LHCN-M2 (cell line): Measurements from ENCODE around the gene ARHGAP6. TPM values are rescaled to one million over a fixed set of nuclear protein-coding genes. Genes with fewer than 3 reads are reported as not detected.

Experiments used
- DNase-seq: peaks from one replicate; pipeline ENCODE4 v3.0.0-alpha.2; 2012; ENCODE audit warnings: low read depth
- total RNA-seq: library from RNA; depleted of rRNA; stranded (reverse); fragments of >200 nt; gene quantifications from 2 replicates; pipeline ENCODE4 v1.2.3, GENCODE V29; 2014

Gene ARHGAP6
- total RNA-seq, 1 experiment from 2014 or later = 5.2 TPM

GRCh38 chrX:11426712-11427452 lies 238.8 kb downstream of the ARHGAP6 start:
- DNase-seq = peak; percentile 40

- DNase-seq = no peak
These were observed 240.6 kb downstream of the ARHGAP6 start for GRCh38 chrX:11424903-11425674.

GRCh38 chrX:11423949-11424348 lies 241.8 kb downstream of the ARHGAP6 start:
- DNase-seq = no peak

GRCh38 chrX:11423362-11423818 lies 242.3 kb downstream of the ARHGAP6 start:
- DNase-seq = peak; percentile 88

- peak; percentile 22 for DNase-seq
These were observed 243.2 kb downstream of the ARHGAP6 start for GRCh38 chrX:11422525-11422857.

- DNase-seq = no peak
These were observed 243.8 kb downstream of the ARHGAP6 start for GRCh38 chrX:11421805-11422524.

- no peak for DNase-seq
These were observed 244.9 kb downstream of the ARHGAP6 start for GRCh38 chrX:11420851-11421250.

GRCh38 chrX:11419102-11419501 lies 246.6 kb downstream of the ARHGAP6 start:
- no peak for DNase-seq

- no peak for DNase-seq
These were observed 249.1 kb downstream of the ARHGAP6 start for GRCh38 chrX:11416600-11416999.

GRCh38 chrX:11414091-11414490 lies 251.6 kb downstream of the ARHGAP6 start:
- DNase-seq = no peak

GRCh38 chrX:11412715-11413623 lies 252.8 kb downstream of the ARHGAP6 start:
- DNase-seq = no peak

- DNase-seq = no peak
These were observed 255.8 kb downstream of the ARHGAP6 start for GRCh38 chrX:11409957-11410356.

GRCh38 chrX:11408783-11409182 lies 256.9 kb downstream of the ARHGAP6 start:
- DNase-seq = no peak

GRCh38 chrX:11408109-11408405 lies 257.7 kb downstream of the ARHGAP6 start:
- no peak for DNase-seq

- DNase-seq = no peak
These were observed 258.2 kb downstream of the ARHGAP6 start for GRCh38 chrX:11407331-11408108.

- DNase-seq = no peak
These were observed 259.5 kb downstream of the ARHGAP6 start for GRCh38 chrX:11406109-11406765.

GRCh38 chrX:11403631-11404030 lies 262.1 kb downstream of the ARHGAP6 start:
- no peak for DNase-seq

- no peak for DNase-seq
These were observed 263.8 kb downstream of the ARHGAP6 start for GRCh38 chrX:11401966-11402365.

GRCh38 chrX:11399489-11400094 lies 266.1 kb downstream of the ARHGAP6 start:
- DNase-seq = no peak

- no peak for DNase-seq
These were observed 266.9 kb downstream of the ARHGAP6 start for GRCh38 chrX:11398785-11399184.
